ES-I3 (cell line): Measurements from ENCODE around the gene NKX2-1.
A peak's percentile ranks its signal among the peaks of the same experiment; 100 is the strongest.
"Not testable (repeated sequence)": the region's sequence is repeated elsewhere in the genome, so short reads cannot be mapped to it uniquely, and the experiment has no call there.

Source experiments
- H3K36me3 ChIP-seq: 2 replicates; pipeline ENCODE4 v1.6.1; 2013; ENCODE audit warnings: mild to moderate bottlenecking, low read length, control low read depth, moderate library complexity; ENCODE audit not compliant: insufficient read depth
- H3K4me1 ChIP-seq: 2 replicates; pipeline ENCODE4 v1.6.1; 2013; ENCODE audit warnings: mild to moderate bottlenecking, control low read depth, low read length; ENCODE audit not compliant: insufficient read depth
- H3K9ac ChIP-seq: 2 replicates; pipeline ENCODE4 v1.6.1; 2013; ENCODE audit warnings: low read depth, mild to moderate bottlenecking, low read length, moderate library complexity
- H3K9me3 ChIP-seq: 2 replicates; pipeline ENCODE4 v1.6.1; 2013; ENCODE audit warnings: mild to moderate bottlenecking, low read length, moderate library complexity; ENCODE audit not compliant: control insufficient read depth, insufficient read depth

The NKX2-1 gene

DNA sequence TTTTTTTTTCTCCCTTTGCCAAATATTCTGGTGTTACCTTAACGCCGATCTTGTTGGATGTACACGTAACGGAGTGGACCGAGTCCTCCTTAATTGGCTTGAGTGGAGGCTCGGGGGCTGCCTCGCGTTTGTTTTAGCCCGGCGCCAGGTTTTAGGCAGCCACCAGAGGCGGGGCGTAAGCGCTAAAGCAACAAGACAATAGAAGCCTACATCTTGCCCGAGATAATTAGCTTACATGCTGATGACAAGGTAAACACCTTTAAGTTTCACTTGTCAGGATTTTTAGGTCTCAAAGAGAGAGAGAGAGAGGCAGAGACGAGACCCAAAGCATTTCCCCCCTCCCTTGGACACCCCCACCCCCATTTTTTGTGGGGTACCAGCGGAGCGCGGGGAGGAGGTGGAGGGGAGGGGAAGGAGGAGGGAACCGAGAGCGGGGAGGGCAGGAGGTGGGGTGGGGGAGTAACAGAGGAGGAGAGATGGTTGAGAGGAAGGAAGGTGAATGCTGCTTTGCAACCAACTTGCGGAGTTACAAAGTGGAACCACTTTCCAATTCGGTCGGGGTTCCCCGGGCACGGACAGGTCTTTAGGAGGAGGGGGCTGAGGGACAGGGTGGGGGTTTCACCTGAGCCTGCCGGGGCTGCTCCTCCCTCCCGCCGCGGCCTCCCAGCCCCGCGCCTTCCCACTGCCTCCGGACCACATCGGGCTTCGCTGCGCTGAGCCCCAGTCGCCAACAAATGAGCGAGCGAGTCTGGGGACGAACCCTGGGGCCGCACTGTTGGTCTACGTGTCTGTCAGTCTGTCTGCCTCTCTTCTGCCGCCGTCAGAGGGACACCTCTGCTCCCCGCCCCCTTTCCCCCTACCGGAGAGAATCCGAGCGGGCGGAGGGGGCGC is at the start of gene NKX2-1:
Gene NKX2-1, minus strand, starts transcription at position 802 of the 891 bp plus-strand sequence. Its CDS starts 103 bp downstream, at position 699.
- no peaks in the 10 kb centered on the region for H3K36me3 ChIP-seq
- H3K9me3 ChIP-seq, result no peaks in the 10 kb centered on the region
- peak within 1 kb of the TSS; percentile 31; the same call in 1 of the 2 replicates for H3K9ac ChIP-seq
- H3K4me1 ChIP-seq, result no peaks in the 10 kb centered on the region

DNA sequence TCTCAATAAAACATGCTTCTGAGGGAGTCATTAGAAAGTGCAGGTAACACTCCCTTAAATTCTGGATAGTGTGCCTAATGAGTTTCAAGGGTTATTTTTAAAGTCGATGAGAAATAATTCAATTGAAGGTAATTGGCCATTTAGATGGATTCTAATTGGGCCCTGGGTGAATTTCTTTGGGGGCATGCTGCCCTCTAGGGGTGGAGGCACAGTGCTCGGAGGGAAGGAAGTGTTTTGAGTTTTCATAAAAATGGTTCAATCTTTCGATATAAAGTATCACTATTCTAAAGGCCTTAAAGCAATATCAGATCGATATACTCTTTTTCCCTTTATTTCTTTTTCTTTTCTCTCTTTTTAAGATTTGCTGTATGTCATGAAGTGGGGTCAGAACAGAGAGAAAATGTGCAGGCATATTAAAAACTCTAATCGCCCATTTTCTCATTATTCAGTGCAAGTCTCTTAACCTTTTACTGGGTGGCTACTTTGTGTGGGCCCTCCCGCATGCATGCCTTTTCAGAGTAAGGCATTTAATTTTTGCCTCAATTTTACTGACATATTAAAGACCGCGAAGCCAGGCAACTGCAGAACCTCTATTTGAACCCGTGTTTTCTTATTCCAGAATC is 36.9 kb upstream of the NKX2-1 start:
- Histone ChIP-seq H3K9me3 (no peaks in the 10 kb centered on the region), H3K9ac (no peak overlapping the region), H3K36me3 (no peaks in the 10 kb centered on the region), H3K4me1 (peaks cover 4% of the 10 kb centered on the region; the same call in 1 of the 2 replicates)

DNA sequence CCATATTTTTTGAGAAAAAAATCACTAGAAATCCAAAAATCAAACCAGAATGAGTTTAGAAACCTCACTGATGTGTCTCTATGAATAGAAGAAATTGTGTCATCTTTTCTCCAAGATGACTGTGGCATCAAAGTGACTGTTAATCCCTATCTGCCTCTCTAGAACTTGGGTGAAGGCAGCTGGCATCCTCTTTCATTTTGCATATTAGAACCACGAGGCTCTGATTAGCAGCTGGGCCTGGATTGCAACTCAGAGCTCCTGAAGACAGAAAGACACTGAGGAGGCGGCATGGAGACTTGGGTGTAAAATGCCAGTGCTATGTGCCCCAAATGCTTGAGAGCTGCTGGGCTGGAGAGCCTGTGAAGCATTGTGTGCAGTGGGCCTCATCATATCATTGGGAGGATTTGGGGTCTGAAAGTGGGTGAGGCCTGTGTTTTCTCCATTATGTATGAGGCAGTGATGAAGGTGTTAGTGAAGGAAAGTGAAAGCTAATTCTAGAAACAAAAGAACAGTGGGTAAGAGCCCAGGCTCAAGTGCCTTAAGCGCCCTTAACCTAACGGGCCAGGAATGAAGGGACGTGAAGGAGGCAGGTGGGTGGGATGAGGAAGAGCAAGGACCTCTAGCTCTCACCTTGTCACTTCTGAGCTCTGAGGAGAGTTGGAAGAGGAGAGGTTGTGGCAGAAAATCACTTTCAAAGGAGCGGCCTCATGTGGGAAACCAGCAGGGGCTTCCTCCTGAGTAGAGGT is 36.1 kb upstream of the NKX2-1 start:
- H3K4me1 ChIP-seq, result peaks cover 4% of the 10 kb centered on the region; the same call in 1 of the 2 replicates
- no peak overlapping the region for H3K9ac ChIP-seq

DNA sequence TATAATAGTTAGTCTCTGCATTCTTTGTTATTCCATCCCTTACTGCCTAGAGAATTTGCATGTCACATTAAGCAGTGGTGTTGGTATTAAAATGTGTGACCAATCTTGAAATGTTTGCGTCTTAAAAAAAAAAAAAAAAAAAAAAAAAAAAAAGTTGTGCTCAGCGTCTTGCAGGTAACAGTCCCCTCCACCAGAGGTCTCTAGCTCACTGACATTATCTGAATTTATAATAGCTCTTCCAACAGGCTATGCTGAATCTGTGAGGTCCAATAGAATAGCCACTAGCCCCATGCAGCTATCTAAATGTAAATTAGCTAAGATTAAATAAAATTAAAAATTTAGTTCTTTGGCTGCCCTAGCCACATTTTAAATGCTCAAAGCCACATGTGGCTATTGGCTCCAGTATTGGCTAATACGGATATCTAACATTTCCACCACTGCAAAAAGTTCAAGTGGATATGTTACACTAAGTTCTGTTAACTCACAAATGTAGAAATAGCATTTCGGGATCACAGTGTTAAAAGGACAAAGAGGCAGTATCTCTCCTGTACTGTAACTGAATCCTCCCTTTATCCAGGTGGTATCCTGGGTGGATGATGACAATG is 33.7 kb upstream of the NKX2-1 start:
- Histone ChIP-seq H3K9me3 (no peaks in the 10 kb centered on the region), H3K36me3 (no peaks in the 10 kb centered on the region), H3K9ac (no peak overlapping the region), H3K4me1 (peaks cover 4% of the 10 kb centered on the region; the same call in 1 of the 2 replicates)

More for the DNA sequence above, 36.1 kb upstream of the NKX2-1 start:
- no peaks in the 10 kb centered on the region for H3K36me3 ChIP-seq
- no peaks in the 10 kb centered on the region for H3K9me3 ChIP-seq

DNA sequence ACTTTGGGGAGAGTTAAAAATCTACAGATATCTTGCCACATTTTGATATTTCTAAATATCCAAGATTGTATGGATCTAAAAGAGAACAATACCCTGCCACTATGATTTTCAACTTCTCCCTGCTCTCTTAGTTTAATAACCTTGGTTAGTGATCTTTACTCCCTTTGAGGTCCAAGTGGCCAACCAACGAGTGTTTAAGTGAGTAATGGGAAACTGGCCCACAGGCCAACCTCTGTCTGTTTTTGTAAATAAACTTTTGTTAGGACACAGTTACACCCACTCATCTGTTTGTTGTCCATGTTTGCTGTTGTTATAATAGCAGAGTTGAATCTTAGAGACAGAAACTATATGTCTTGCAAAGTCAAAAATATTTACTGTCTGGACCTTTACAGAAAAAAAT is 30.9 kb upstream of the NKX2-1 start:
- Histone ChIP-seq H3K9me3 (no peaks in the 10 kb centered on the region), H3K9ac (no peak overlapping the region), H3K4me1 (peaks cover 4% of the 10 kb centered on the region; the same call in 1 of the 2 replicates), H3K36me3 (no peaks in the 10 kb centered on the region)

DNA sequence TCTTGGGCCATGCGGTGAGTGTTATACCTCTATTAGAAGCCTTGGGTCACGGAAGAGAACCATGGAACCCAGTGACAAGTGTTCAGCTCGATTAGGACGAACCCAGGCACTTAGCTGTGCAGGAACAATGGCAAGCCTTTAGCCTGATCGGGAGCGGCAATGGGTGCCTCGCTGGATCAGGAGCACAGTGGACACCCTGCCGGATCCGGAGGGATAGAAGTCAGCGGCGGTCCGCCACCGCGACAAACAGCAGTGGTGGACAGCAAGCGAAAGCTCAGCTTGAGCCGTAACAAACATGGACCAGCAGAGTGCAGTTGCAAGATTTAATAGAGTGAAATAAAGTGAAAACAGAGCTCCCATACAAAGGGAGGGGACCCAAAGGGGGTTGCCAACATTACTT is 24.2 kb upstream of the NKX2-1 start:
- H3K4me1 ChIP-seq, H3K9ac ChIP-seq, H3K36me3 ChIP-seq, H3K9me3 ChIP-seq: not testable (repeated sequence)

DNA sequence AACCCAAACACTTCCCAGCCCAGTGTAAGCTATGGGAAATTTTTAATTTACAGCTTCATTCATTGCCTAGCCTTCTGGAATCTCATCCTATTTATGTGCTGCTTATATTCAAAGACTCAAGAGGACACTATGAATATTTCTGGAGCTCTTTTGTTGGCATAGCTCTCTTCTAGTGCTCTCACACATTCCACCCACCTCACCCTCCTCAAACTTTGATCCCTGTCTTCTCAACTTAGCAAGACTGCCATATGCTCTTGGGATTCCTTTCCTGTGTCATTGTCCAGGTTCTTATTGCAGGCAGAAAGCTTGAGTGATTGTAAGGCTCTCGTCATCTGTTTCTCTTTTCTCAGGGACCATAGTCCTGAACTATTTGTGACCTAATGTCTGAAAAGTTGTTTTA is 18.0 kb upstream of the NKX2-1 start:
- no peaks in the 10 kb centered on the region for H3K9me3 ChIP-seq
- H3K4me1 ChIP-seq, result no peaks in the 10 kb centered on the region
- H3K9ac ChIP-seq, result no peak overlapping the region
- H3K36me3 ChIP-seq, result no peaks in the 10 kb centered on the region

DNA sequence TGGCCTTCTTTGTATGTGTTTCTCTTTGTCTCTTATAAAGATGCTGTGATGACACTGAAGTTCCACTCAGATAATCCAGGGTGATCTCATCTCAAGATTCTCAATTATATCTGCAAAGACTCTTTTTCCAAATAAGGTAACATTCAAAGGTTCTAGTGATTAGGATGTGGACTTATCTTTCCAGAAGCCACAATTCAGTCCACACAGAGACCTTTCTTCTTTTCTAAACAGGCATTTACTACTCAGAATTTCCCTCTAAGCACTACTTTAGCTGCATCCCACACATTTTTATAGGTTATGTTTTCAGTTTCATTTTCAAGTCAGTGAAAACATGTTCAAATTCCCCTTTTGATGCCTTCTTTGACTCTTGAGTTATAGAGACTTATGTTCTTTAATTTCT is 9.0 kb upstream of the NKX2-1 start:
- Histone ChIP-seq H3K4me1 (no peaks in the 10 kb centered on the region), H3K9ac (no peak overlapping the region), H3K36me3 (no peaks in the 10 kb centered on the region), H3K9me3 (no peaks in the 10 kb centered on the region)

DNA sequence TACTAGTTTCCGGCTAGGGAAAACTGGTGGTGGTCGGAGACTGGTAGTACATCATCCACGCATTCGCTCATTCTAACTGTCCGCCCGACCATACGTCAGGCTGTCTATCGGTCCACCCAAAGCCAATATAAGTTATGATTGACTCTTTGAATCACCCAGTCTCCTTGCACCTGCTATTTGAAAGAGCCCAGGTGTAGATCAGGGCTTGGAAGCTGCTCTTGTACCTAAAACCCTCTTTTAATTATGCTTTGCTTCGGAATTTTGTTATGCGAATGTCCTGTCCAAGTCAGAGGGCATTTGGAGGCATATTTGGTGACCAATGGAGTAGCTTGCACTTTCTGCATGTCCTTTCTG is 5.7 kb upstream of the NKX2-1 start:
- Histone ChIP-seq H3K9me3 (no peaks in the 10 kb centered on the region), H3K9ac (no peak overlapping the region), H3K36me3 (no peaks in the 10 kb centered on the region), H3K4me1 (no peaks in the 10 kb centered on the region)

DNA sequence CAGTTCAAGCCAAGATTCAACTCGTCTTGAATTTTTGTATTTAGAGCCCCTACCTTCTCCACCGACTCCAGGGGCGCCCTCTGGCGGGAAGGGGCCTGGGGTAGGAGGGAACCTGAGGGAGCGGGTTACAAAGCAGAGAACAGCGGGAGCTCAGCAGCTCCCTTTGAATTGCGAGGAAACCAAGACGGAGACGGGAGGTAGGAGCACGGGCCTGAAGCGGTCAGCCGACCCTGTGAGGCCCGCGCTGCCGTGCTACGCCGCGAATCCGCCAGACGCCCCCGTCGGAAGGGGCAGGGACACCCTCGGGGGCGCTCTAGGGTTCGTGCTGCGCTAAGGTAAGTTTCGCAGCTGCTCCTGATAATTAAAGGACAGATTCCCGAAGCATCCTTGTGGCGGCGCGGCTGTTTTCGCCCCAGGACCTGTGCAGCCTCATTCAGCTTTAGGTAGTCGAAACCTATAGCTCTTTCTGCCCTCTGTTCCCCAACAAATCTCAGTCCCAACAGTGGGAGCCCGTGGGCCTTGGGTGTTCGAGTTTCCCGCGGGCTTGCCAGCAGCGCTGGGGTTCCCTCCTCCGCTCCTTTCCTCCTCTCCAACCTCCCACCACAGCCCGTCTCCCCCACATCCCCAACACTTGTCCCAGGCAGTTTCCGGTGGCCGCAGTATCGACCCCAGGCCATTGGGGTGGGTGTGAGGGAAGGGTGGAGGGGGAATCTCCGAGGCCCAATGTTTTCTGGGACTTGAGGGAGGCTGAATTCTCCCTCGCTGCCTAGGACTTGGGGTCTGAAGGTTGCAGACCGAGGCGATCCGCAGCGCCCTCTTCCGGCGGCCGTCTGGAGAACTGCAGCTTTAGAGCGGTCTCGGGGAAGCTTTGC is 5.1 kb upstream of the NKX2-1 start:
- peak overlapping the region; percentile 17; the same call in 1 of the 2 replicates for H3K9ac ChIP-seq
- no peaks in the 10 kb centered on the region for H3K4me1 ChIP-seq
- no peaks in the 10 kb centered on the region for H3K9me3 ChIP-seq
- H3K36me3 ChIP-seq, result no peaks in the 10 kb centered on the region

DNA sequence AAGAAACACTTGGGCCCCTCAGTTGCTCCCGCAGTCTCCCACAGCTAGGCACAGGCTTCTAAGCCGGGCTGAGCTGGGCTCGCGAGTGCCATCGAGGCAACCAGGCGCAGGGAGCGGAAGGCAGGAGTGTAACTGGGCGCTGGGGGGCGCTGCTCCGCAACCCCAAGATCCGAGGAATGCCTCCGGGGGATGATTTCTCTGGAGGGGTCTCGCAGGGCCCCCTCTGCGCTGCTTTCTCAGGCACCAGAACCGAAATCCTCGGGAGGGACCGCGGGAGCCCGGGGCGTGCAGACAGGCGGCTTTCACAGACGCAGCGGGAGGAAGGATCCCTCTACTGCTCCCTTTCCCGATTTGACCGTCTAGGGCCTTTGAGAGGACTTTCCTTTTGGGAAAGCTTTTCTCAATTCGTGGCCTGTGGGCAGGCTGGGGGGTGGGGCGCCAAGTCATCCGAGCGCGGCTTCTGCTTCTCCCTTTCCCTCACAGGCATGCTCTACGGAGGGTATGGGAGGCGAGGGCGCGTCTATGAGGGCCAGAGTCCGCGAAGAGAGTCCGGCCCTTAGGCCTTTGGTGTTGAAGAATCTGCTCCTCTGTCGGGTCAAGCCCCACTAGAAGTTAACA is 4.3 kb upstream of the NKX2-1 start:
- H3K4me1 ChIP-seq, result no peaks in the 10 kb centered on the region
- H3K9me3 ChIP-seq, result no peaks in the 10 kb centered on the region
- no peaks in the 10 kb centered on the region for H3K36me3 ChIP-seq
- H3K9ac ChIP-seq, result peak overlapping the region; percentile 7; the same call in 1 of the 2 replicates

DNA sequence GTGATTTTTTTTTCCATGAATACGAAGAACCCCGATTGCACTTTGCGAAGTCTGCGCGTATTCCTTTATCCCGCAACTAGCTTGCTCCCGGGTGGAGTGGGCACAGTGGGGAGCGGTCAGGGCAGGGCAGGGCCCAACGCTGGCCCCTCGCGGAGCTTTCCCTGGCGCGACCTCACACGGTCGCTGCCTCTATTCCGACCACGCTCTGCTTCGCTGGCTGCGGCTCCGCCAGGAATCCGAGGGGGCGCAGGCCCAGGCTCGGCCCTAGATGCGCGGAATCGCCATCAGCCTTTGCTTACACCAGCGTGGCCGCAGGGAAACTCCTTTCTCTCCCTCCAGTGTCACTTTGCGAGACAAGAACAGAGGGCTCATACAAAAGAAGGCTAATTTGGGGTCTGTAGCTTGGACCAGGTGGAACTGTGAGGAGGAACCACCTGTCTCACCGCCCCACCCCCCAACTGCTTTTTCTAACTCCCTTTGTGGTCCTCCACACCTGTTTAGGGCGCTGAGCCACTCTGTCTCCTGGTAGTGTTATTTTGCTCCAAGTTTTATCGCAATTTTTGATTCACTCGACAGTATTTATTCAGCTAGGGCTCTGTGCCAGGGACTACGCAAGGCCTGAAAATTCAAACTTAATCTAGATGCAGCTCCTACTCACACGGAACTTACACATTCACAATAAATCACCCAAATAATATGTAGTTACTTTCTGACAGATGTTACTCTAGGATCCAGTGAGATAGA is 3.1 kb upstream of the NKX2-1 start:
- Histone ChIP-seq H3K4me1 (no peaks in the 10 kb centered on the region), H3K9me3 (no peaks in the 10 kb centered on the region), H3K9ac (no peak overlapping the region), H3K36me3 (no peaks in the 10 kb centered on the region)
